Middle frontal gyrus (tissue), 1 donor: ENCODE data around the gene SLC2A2.

Source experiments
- DNase-seq: peaks from one replicate; pipeline ENCODE4 v3.0.0-alpha.2; 2015; ENCODE audit warnings: low spot score; ENCODE audit errors: extremely low spot score

The SLC2A2 gene

DNA sequence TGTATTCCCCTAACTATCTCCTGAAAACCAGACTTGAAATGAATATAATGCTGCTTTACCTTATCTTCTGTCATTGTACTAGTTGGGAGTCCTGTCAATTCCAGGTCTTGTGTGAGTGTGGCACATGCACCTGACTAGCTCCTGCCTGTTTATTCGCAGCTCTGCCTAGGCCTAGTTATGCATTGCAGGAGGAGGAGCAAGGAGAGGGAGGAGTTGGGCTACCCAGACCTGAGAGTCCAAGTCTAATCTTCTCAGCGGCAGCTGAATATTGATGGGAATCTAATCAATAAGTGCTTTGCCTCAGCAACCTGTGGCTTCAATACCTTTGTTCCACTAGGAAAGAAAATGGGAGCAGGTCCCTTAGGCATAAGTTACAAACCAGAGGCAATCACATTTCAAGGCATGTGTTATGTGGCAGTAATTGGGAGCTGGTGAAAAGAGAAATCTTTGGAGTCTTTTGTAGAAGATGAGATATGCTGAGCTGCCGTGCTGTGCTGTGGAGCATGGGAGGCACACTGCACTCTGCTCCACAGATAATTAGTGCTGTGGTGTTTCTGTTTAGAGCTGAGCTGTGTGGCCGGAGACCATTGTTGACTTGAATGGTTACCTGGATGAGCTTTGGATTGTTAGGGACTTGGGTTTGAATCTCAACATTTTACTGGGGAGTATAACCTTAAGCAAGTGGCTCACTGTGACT is at the start of gene SLC2A2:
Gene SLC2A2, minus strand, starts transcription at position 124 of the 697 bp plus-strand sequence. Its CDS starts 50 bp downstream, at position 74.
- DNase-seq, result no peak

GRCh38 chr3:171072432-171072831 is 45.9 kb upstream of the SLC2A2 start:
- no peak for DNase-seq

GRCh38 chr3:171068658-171069057 is 42.1 kb upstream of the SLC2A2 start:
- no peak for DNase-seq

GRCh38 chr3:171066206-171066605 is 39.7 kb upstream of the SLC2A2 start:
- no peak for DNase-seq

- DNase-seq, result no peak
Observed at GRCh38 chr3:171065732-171066131, 39.2 kb upstream of the SLC2A2 start.

- no peak for DNase-seq
Observed at GRCh38 chr3:171064461-171064860, 37.9 kb upstream of the SLC2A2 start.

DNA sequence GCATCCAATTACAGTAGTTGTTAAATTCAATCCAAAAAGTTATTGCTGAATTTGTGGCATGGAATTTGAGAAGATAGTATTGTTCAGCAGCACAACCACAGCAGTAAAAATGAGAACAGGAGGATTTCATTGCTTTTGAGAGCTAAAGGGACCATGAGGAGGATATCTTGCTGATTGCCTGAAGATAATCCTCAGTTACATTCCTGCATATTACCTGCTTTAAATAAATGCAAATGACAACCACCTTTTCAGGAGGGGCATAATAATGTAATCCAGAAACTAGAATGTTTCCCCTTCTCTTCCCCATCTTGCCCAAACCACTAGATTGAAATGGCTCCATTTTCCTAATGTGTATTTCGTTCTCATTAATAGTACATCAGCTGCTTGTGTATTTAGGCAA is 35.2 kb upstream of the SLC2A2 start:
- DNase-seq, result no peak

GRCh38 chr3:171059978-171060377 is 33.5 kb upstream of the SLC2A2 start:
- no peak for DNase-seq

DNA sequence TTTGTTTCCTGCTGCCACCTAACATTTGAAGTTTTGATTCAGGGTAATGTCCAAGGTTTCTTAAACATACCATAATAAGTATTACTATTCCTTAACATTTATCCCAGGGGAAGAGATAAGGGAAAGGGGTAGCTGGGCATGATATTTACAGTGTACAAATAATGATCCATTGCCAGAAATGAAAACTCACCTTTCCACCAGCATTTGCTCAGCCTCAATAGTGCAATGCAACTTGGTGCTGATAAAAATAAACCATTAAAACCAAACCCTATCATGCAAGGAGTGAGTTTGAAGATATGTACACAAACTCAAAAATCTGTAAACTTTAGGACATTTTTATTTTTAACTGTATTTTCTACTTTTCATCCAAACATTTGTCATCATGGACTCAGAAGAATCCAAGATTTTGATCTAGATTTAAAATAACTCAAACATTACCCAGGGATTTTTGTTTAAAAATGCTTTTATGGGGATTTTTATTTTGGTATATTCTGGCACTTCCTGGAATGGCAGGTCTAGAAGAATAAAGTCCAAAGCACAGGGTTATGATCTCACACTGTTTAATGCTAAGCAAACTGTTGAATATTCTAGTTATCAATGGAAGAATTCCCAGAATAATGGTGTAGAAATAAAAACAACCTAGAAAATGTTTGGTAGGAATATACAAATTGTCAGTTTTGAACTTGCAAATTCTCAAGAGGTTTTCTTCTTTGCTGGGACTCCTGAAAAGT is 32.5 kb upstream of the SLC2A2 start:
- DNase-seq, result no peak

- DNase-seq, result no peak
Observed at GRCh38 chr3:171058058-171058457, 31.5 kb upstream of the SLC2A2 start.

GRCh38 chr3:171057072-171057471 is 30.6 kb upstream of the SLC2A2 start:
- no peak for DNase-seq

DNA sequence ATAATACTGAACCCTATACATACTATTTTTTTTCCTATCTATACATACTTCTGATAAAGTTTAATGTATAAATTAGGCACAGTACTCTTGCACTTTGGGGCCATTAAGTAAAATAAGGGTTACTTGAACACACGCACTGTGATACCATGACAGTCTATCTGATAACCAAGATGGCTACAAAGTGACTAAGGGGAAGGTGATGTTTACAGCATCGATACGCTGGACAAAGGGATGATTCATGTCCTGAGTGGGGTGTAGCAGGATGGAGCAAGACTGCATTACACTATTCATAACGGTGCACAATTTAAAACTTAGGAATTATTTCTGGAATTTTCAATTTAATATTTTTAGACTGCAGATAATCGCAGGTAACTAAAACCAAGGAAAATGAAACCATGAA is 30.0 kb upstream of the SLC2A2 start:
- no peak for DNase-seq

- no peak for DNase-seq
Observed at GRCh38 chr3:171055336-171056178, 29.0 kb upstream of the SLC2A2 start.

DNA sequence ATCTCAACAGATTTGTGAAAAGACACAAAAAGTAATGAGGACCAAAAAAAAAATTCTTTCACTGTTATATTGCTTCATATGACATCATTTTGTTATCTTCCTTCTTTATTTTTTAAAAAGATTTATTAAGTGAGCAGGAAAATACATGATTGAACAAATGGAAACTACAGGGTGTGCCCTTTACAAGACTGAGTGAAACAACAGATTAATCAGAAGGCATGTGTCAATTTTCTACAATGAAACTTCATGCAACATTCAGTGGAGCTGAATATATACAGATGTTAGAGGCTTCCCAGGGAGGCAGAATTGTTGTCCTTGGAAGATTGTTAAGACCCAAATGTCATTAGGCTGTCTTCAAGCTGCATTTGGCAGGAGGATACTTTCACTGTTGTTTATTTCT is 28.4 kb upstream of the SLC2A2 start:
- DNase-seq, result no peak

DNA sequence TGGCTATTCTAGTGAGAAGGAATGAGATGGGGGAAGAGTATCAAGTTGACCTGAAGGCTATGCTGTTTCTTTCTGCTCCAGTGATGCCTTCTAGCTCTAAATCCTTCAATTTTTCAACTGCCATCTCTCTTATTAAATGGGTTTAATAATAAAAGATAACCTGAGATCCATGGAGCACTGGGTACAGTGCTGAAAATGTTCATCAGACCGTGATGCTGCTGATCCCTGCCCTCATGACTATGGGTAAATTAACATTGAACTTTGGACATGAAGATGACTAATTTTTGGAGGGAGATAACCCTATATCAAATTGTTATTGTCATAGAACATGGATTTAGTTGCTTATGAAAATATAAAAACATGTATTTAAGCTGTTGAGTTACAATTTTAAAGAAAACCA is 27.7 kb upstream of the SLC2A2 start:
- no peak for DNase-seq

DNA sequence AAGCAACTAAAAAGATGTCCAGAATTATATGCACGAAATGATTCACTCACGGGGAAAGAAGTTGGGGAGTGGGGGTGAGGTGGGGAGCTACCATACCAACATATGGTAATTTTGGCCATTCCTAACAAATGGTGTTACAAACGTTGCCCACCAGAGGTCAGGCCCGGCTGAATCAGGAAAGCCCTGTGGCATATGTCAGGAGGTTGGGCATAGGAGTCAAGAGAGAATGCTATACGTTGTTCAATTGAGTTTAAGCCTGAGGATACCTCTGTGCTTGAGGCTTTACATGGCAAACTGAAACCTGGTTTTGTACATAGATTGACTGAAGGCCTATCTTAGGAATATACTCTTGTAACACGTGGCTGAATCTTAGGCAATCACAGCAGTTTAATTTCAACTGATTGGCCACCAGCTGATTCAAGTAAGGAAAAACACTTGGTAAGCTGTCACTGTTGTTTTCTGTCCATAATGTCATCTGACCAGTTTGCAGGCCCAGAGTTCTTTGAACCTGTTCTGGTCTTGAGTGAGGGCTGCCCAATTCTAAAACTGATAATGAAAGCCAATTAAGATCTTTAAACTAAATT is 23.4 kb upstream of the SLC2A2 start:
- DNase-seq, result no peak

DNA sequence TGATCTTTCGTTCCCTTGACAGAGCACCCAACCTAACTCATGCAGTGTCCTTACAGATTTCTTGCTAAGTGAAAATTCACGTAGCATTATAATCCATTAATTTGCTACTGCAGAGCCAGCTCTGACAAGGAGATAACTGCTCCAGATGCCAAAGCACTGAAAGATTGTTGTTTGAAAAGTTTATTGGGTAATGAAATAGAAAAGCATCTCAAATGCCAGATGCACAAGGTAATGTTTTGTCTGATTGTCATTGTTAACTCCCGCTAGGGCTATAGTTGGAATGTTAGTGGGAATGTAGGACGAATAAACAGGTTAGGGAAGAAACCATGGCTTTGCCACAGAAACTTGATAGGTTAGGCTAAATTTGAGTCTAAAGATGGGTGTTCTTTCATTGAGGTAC is 20.2 kb upstream of the SLC2A2 start:
- no peak for DNase-seq

DNA sequence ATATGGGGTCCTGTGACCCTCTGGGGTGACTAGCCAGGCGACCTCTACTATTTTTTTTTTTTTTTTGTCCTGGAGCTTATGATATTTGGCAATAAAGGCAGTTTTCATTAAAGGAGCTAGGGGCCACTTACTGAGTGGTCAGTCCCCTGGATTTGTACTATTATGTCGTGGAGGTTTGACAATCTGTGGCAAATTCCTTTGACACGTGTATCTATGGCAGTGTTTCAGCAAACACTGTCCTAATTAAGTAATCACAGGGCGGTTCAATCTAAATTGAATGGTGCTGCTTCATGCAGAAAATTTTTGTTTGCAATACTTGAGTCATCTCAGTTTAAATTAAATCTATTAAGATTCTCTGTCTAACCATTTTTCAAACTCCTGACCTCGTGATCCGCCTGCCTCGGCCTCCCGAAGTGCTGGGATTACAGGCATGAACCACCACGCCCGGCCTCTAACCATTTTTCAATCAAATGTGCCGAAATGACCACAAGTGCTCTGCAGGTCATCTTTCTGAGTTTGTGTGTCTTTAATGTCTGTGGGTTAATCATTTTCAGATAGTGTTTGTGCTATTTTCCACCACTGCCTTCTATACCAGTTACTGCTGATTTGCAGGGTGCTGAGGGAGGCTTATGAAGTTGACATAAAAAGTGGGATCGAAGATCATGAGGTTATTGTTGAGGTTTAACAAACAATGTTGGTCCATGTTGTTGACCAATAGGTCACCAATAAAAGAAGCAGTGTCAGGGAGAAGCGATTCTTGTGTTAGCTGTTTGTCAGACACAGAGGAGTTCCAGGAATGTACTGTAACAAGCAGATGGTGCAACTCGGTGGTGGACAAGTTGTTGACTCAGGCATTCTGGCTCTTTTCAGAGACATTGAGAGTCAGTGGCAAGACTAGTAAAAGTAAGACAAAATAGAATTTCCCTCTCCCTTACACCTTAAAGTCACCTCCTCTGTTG is 18.6 kb upstream of the SLC2A2 start:
- DNase-seq, result no peak

DNA sequence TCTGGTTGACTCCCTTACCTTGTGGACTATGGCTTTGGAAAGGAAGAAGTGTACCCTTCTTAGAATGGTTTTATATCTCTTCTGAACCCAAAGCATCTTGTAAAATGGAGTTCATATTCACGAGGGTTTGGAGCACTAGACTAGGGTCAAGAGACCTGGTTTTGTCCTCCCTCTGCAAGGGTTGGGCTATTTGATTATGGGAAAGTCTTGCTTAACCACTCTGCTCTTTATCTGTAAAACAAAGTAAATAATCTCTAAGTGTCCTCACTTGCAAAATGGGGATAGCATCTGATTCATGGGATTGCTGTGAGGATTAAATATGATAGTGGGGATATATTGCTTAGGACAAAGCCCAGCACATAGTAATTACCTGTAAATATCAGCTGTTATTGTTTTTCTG is 17.9 kb upstream of the SLC2A2 start:
- DNase-seq, result no peak

DNA sequence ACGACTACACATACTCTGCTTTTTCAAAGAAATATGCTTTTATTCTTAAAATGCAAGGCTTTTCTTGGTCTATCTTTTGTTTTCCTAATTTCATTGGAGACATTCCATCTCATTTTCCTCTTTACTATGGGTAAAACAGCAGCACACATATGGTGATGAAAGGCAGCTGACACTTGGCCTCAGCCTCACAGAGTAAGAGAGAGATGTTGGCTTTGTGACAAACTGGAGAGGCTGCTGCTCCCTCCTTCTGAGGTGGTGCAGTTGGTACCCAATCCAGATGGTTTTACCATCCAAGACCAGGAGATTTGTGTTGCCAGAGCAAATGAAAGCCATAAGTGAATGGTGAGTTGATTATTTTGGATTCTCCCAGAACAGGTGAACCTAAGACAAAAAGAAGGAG is 13.2 kb upstream of the SLC2A2 start:
- DNase-seq, result no peak

DNA sequence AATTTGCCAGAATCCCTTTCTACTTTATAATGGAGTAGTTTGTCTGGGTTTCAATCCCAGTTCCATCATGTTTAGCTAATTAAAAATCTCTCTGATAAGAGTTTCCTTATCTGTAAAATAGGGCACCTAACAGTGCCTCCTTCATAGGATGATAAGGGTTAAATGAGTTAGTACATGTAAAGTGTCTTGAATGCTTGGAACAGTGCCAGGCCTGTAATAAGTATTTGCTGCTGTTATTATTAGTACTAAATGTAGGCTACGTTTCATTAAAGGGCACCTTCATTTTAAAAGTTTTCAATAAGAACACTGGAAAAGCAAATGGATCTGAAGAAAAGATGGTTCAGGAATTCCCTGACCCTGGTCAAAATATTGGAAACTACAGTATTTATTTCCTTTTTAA is 11.8 kb upstream of the SLC2A2 start:
- DNase-seq, result no peak
